Measurements from ENCODE around the gene ZNHIT1.

ZNHIT1 gene

DNA sequence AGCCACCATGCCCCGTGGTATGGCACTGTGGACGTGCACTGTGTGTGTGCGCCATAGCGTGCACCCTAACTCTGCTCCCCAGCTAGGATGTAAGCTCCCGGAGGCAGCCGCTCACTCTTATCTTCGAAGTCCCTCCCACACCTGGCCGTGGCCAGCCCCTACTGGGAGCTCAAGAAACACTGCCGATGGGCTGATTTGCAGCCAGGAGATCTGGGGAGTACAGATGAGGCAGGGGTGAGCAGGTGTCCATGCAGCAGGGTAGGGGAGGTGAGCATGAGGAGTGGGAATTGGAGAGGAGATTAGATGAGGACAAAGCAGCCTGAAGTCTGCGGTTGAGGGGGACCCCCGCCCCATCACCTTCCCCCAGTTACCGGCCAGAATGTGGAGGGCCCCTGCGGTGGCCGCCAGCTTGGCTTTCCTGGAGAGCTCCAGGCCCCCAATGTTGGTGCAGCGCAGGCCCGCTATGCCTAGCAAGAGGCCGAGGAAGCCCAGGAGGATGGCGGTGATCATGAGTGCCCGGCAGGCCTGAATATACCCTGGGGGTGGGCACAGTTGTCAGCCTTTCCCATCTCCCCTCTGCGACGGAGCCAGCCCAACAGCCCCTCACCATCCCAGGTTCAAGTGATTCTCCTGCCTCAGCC, 16.1 kb downstream of the ZNHIT1 start:
- H3K4me3 ChIP-seq (ENCODE audit: low read depth in 1 of 5, low read length in 5 of 5), result no peak overlapping the region
- no peak overlapping the region for H3K9ac ChIP-seq (ENCODE audit: low read length in 5 of 5)
- H3K9me3 ChIP-seq (ENCODE audit: control insufficient read depth in 5 of 5, low read length in 5 of 5), result no peaks in the 10 kb centered on the region
- H3K36me3 ChIP-seq (ENCODE audit: control insufficient read depth in 5 of 5, insufficient read depth in 5 of 5, low read length in 5 of 5), result peaks cover 0 to 26% (median 3%) of the 10 kb centered on the region in 5 donors
- no peak overlapping the region for H3K27ac ChIP-seq (ENCODE audit: low read depth, low read length)
- no peaks in the 10 kb centered on the region for H3K27me3 ChIP-seq (ENCODE audit: control insufficient read depth in 5 of 5, insufficient read depth in 4 of 5, low read length in 5 of 5)
- peaks cover 12 to 58% (median 40%) of the 10 kb centered on the region in 5 donors for H3K4me1 ChIP-seq (ENCODE audit: control insufficient read depth in 5 of 5, insufficient read depth in 5 of 5, low read length in 5 of 5)

DNA sequence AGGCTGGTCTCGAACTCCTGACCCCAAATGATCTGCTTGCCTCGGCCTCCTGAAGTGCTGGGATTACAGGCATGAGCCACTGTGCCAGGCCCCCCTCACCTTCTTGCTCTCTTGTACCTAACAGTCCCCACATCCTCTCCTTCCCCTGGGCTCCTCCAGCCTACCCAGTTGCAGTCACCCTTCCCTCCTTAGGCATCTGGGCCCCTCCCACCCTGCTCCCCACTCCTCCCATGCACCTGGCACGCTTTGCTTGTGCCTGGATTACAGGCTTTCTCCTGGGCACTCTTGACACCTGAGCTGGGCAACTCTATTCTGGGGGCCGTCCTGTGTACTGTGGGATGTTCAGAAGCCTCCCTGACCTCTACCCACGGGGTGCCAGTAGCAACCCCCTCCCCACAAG, 16.7 kb downstream of the ZNHIT1 start:
- Histone ChIP-seq H3K9me3 (ENCODE audit: control insufficient read depth in 5 of 5, low read length in 5 of 5) (no peaks in the 10 kb centered on the region), H3K27me3 (ENCODE audit: control insufficient read depth in 5 of 5, insufficient read depth in 4 of 5, low read length in 5 of 5) (no peaks in the 10 kb centered on the region), H3K4me3 (ENCODE audit: low read depth in 1 of 5, low read length in 5 of 5) (no peak overlapping the region), H3K4me1 (ENCODE audit: control insufficient read depth in 5 of 5, insufficient read depth in 5 of 5, low read length in 5 of 5) (peaks cover 12 to 64% (median 46%) of the 10 kb centered on the region in 5 donors), H3K36me3 (ENCODE audit: control insufficient read depth in 5 of 5, insufficient read depth in 5 of 5, low read length in 5 of 5) (peaks cover 0 to 28% (median 2%) of the 10 kb centered on the region in 5 donors), H3K27ac (ENCODE audit: low read depth, low read length) (no peak overlapping the region), H3K9ac (ENCODE audit: low read length in 5 of 5) (no peak overlapping the region)

DNA sequence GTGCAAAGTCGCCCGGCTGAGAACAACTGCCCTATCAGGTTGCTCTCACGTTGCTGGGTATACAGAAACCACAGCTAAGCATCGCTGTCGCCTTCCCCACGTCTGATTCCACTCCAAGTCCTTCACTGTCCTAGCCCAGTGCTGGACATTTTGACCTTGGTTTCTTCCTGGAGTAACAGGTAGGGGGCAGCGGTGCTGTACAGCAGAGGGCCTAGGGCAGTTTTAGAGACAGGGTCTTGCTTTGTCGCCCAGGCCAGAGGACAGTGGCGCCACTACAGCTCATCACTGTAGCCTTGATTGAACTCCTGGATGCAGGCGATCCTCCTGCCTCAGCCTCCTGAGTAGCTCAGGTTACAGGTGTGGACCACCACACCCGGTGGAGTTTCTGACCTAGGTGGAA, 17.1 kb downstream of the ZNHIT1 start:
- H3K9me3 ChIP-seq (ENCODE audit: control insufficient read depth in 5 of 5, low read length in 5 of 5), result no peaks in the 10 kb centered on the region
- H3K9ac ChIP-seq (ENCODE audit: low read length in 5 of 5), result no peak overlapping the region
- no peak overlapping the region for H3K27ac ChIP-seq (ENCODE audit: low read depth, low read length)
- peaks cover 12 to 68% (median 50%) of the 10 kb centered on the region in 5 donors for H3K4me1 ChIP-seq (ENCODE audit: control insufficient read depth in 5 of 5, insufficient read depth in 5 of 5, low read length in 5 of 5)
- H3K27me3 ChIP-seq (ENCODE audit: control insufficient read depth in 5 of 5, insufficient read depth in 4 of 5, low read length in 5 of 5), result no peaks in the 10 kb centered on the region
- H3K4me3 ChIP-seq (ENCODE audit: low read depth in 1 of 5, low read length in 5 of 5), result no peak overlapping the region
- H3K36me3 ChIP-seq (ENCODE audit: control insufficient read depth in 5 of 5, insufficient read depth in 5 of 5, low read length in 5 of 5), result peaks cover 0 to 30% (median 5%) of the 10 kb centered on the region in 5 donors

DNA sequence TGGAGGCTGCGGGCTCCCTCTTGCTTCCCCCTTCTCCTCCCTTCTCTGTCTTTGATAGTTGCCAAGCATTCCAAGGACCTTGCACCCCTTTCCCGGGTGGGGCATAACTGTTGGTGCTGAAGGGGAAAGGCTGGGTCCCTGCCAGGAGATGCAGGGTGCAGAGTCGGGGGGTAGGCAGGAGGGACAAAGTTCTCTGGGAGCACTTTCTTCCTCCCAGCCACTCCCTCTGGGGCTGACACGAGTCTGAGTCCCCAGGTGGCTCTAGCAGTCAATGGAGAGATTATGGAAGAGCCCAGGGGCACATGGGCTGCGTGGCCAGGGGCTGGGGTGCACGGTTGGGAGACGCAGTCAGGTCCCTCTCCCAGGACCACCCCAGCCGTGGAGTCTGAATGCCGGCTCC, 17.6 kb downstream of the ZNHIT1 start:
- no peak overlapping the region for H3K4me3 ChIP-seq (ENCODE audit: low read depth in 1 of 5, low read length in 5 of 5)
- H3K27me3 ChIP-seq (ENCODE audit: control insufficient read depth in 5 of 5, insufficient read depth in 4 of 5, low read length in 5 of 5), result no peaks in the 10 kb centered on the region
- no peak overlapping the region for H3K27ac ChIP-seq (ENCODE audit: low read depth, low read length)
- H3K36me3 ChIP-seq (ENCODE audit: control insufficient read depth in 5 of 5, insufficient read depth in 5 of 5, low read length in 5 of 5), result peaks cover 0 to 35% (median 10%) of the 10 kb centered on the region in 5 donors
- H3K9me3 ChIP-seq (ENCODE audit: control insufficient read depth in 5 of 5, low read length in 5 of 5), result no peaks in the 10 kb centered on the region
- peaks cover 12 to 73% (median 55%) of the 10 kb centered on the region in 5 donors for H3K4me1 ChIP-seq (ENCODE audit: control insufficient read depth in 5 of 5, insufficient read depth in 5 of 5, low read length in 5 of 5)
- no peak overlapping the region for H3K9ac ChIP-seq (ENCODE audit: low read length in 5 of 5)

GRCh38 chr7:101236292-101236835, 18.4 kb downstream of the ZNHIT1 start:
- H3K9me3 ChIP-seq (ENCODE audit: control insufficient read depth in 5 of 5, low read length in 5 of 5), result no peaks in the 10 kb centered on the region
- peaks cover 12 to 73% (median 63%) of the 10 kb centered on the region in 5 donors for H3K4me1 ChIP-seq (ENCODE audit: control insufficient read depth in 5 of 5, insufficient read depth in 5 of 5, low read length in 5 of 5)
- peak overlapping the region in 2 of 5 donors; percentile 26 to 59 for H3K4me3 ChIP-seq (ENCODE audit: low read depth in 1 of 5, low read length in 5 of 5)
- no peak overlapping the region for H3K9ac ChIP-seq (ENCODE audit: low read length in 5 of 5)
- no peak overlapping the region for H3K27ac ChIP-seq (ENCODE audit: low read depth, low read length)
- peaks cover 0 to 39% (median 12%) of the 10 kb centered on the region in 5 donors for H3K36me3 ChIP-seq (ENCODE audit: control insufficient read depth in 5 of 5, insufficient read depth in 5 of 5, low read length in 5 of 5)
- H3K27me3 ChIP-seq (ENCODE audit: control insufficient read depth in 5 of 5, insufficient read depth in 4 of 5, low read length in 5 of 5), result no peaks in the 10 kb centered on the region

GRCh38 chr7:101237206-101238067, 19.5 kb downstream of the ZNHIT1 start, which contains the start of gene CLDN15:
Gene CLDN15 (minus strand): TSS chr7:101237802. CDS start chr7:101237581, 221 bp downstream.
- Histone ChIP-seq H3K27me3 (ENCODE audit: control insufficient read depth in 5 of 5, insufficient read depth in 4 of 5, low read length in 5 of 5) (no peaks in the 10 kb centered on the region), H3K36me3 (ENCODE audit: control insufficient read depth in 5 of 5, insufficient read depth in 5 of 5, low read length in 5 of 5) (peaks cover 0 to 34% (median 12%) of the 10 kb centered on the region in 5 donors), H3K9me3 (ENCODE audit: control insufficient read depth in 5 of 5, low read length in 5 of 5) (no peaks in the 10 kb centered on the region), H3K4me1 (ENCODE audit: control insufficient read depth in 5 of 5, insufficient read depth in 5 of 5, low read length in 5 of 5) (peaks cover 10 to 70% (median 60%) of the 10 kb centered on the region in 5 donors), H3K4me3 (ENCODE audit: low read depth in 1 of 5, low read length in 5 of 5) (peak within 1 kb of the TSS; percentile 11 to 63 (median 53)), H3K9ac (ENCODE audit: low read length in 5 of 5) (peak within 1 kb of the TSS in 4 of 5 donors; percentile 46 to 90 (median 78)), H3K27ac (ENCODE audit: low read depth, low read length) (peak within 1 kb of the TSS; percentile 93)

GRCh38 chr7:101238226-101239182, 20.5 kb downstream of the ZNHIT1 start:
- no peaks in the 10 kb centered on the region for H3K9me3 ChIP-seq (ENCODE audit: control insufficient read depth in 5 of 5, low read length in 5 of 5)
- peak overlapping the region in 4 of 5 donors; percentile 8 to 59 (median 38) for H3K4me3 ChIP-seq (ENCODE audit: low read depth in 1 of 5, low read length in 5 of 5)
- H3K36me3 ChIP-seq (ENCODE audit: control insufficient read depth in 5 of 5, insufficient read depth in 5 of 5, low read length in 5 of 5), result peaks cover 0 to 34% (median 12%) of the 10 kb centered on the region in 5 donors
- peak overlapping the region; percentile 93 for H3K27ac ChIP-seq (ENCODE audit: low read depth, low read length)
- peaks cover 10 to 76% (median 67%) of the 10 kb centered on the region in 5 donors for H3K4me1 ChIP-seq (ENCODE audit: control insufficient read depth in 5 of 5, insufficient read depth in 5 of 5, low read length in 5 of 5)
- H3K9ac ChIP-seq (ENCODE audit: low read length in 5 of 5), result peak overlapping the region in 4 of 5 donors; percentile 46 to 90 (median 78)
- no peaks in the 10 kb centered on the region for H3K27me3 ChIP-seq (ENCODE audit: control insufficient read depth in 5 of 5, insufficient read depth in 4 of 5, low read length in 5 of 5)

GRCh38 chr7:101239191-101239950, 21.4 kb downstream of the ZNHIT1 start:
- peaks cover 14 to 83% (median 75%) of the 10 kb centered on the region in 5 donors for H3K4me1 ChIP-seq (ENCODE audit: control insufficient read depth in 5 of 5, insufficient read depth in 5 of 5, low read length in 5 of 5)

GRCh38 chr7:101239951-101240220, 21.9 kb downstream of the ZNHIT1 start:
- no peak overlapping the region for H3K9ac ChIP-seq (ENCODE audit: low read length in 5 of 5)
- peaks cover 14 to 85% (median 77%) of the 10 kb centered on the region in 5 donors for H3K4me1 ChIP-seq (ENCODE audit: control insufficient read depth in 5 of 5, insufficient read depth in 5 of 5, low read length in 5 of 5)

More at GRCh38 chr7:101239191-101239950, 21.4 kb downstream of the ZNHIT1 start:
- Histone ChIP-seq H3K36me3 (ENCODE audit: control insufficient read depth in 5 of 5, insufficient read depth in 5 of 5, low read length in 5 of 5) (peaks cover 0 to 29% (median 12%) of the 10 kb centered on the region in 5 donors), H3K4me3 (ENCODE audit: low read depth in 1 of 5, low read length in 5 of 5) (peak overlapping the region in 2 of 5 donors; percentile 26 to 31), H3K27me3 (ENCODE audit: control insufficient read depth in 5 of 5, insufficient read depth in 4 of 5, low read length in 5 of 5) (no peaks in the 10 kb centered on the region), H3K9me3 (ENCODE audit: control insufficient read depth in 5 of 5, low read length in 5 of 5) (no peaks in the 10 kb centered on the region), H3K27ac (ENCODE audit: low read depth, low read length) (peak overlapping the region; percentile 93), H3K9ac (ENCODE audit: low read length in 5 of 5) (peak overlapping the region in 2 of 5 donors; percentile 12 to 82)

More at GRCh38 chr7:101239951-101240220, 21.9 kb downstream of the ZNHIT1 start:
- Histone ChIP-seq H3K36me3 (ENCODE audit: control insufficient read depth in 5 of 5, insufficient read depth in 5 of 5, low read length in 5 of 5) (peaks cover 0 to 29% (median 12%) of the 10 kb centered on the region in 5 donors), H3K27me3 (ENCODE audit: control insufficient read depth in 5 of 5, insufficient read depth in 4 of 5, low read length in 5 of 5) (no peaks in the 10 kb centered on the region), H3K9me3 (ENCODE audit: control insufficient read depth in 5 of 5, low read length in 5 of 5) (no peaks in the 10 kb centered on the region), H3K4me3 (ENCODE audit: low read depth in 1 of 5, low read length in 5 of 5) (no peak overlapping the region), H3K27ac (ENCODE audit: low read depth, low read length) (peak overlapping the region; percentile 93)

Measured in subcutaneous abdominal adipose tissue (tissue), 5 donors.